ENCODE results near the gene BTNL9. TPM values are rescaled to one million over a fixed set of nuclear protein-coding genes. Genes with fewer than 3 reads are reported as not detected.

Gene BTNL9
- total RNA-seq, 2 donors from 2014 or later, result 1.8 TPM; not detected in 1

GRCh38 chr5:181059297-181060230, 19.5 kb downstream of the BTNL9 start:
- Mint-ChIP-seq H3K27ac (no peak overlapping the region), H3K4me3 (no peak overlapping the region), H3K4me1 (peaks cover 3% of the 10 kb centered on the region), H3K36me3 (ENCODE audit: low read depth) (peaks cover 3% of the 10 kb centered on the region), H3K27me3 (peaks cover 90% of the 10 kb centered on the region)
- DNase-seq (no peak), ATAC-seq (no peak)
- no peaks in the 10 kb centered on the region for H3K9me3 ChIP-seq (ENCODE audit: control insufficient read depth, low read length, poor library complexity, severe bottlenecking)

- no peak overlapping the region for H3K27ac Mint-ChIP-seq
Observed at GRCh38 chr5:181060231-181060590, 20.1 kb downstream of the BTNL9 start.

DNA sequence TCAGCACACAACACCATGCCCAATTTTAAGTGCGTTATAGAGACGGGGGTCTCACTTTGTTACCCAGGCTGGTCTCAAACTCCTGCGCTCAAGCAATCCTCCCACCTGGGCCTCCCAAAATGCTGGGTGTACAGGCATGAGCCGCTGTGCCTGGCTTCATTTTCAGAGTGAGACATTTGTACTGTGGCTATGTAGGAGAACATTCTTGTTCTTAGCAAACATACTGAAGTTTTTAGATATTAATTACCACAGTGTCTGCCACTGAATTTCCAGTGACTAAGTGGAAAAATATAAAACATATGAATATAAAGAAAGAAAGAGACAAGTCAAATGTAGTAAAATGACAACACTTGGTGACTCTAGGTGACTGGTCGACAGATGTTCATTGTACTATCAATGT, 20.9 kb downstream of the BTNL9 start:
- H3K27me3 Mint-ChIP-seq, result peaks cover 90% of the 10 kb centered on the region
- H3K9me3 ChIP-seq (ENCODE audit: control insufficient read depth, low read length, poor library complexity, severe bottlenecking), result no peaks in the 10 kb centered on the region
- ATAC-seq (no peak), DNase-seq (no peak)
- no peak overlapping the region for H3K27ac Mint-ChIP-seq
- no peak overlapping the region for H3K4me3 Mint-ChIP-seq
- H3K4me1 Mint-ChIP-seq, result peaks cover under 1% of the 10 kb centered on the region
- H3K36me3 Mint-ChIP-seq (ENCODE audit: low read depth), result peaks cover 3% of the 10 kb centered on the region

More at GRCh38 chr5:181060231-181060590, 20.1 kb downstream of the BTNL9 start:
- Mint-ChIP-seq H3K27me3 (peaks cover 90% of the 10 kb centered on the region), H3K36me3 (ENCODE audit: low read depth) (peaks cover 3% of the 10 kb centered on the region), H3K4me1 (peaks cover 3% of the 10 kb centered on the region), H3K4me3 (no peak overlapping the region)
- DNase-seq, result no peak
- no peak for ATAC-seq
- H3K9me3 ChIP-seq (ENCODE audit: control insufficient read depth, low read length, poor library complexity, severe bottlenecking), result no peaks in the 10 kb centered on the region

GRCh38 chr5:181061645-181062044, 21.6 kb downstream of the BTNL9 start:
- peaks cover 90% of the 10 kb centered on the region for H3K27me3 Mint-ChIP-seq
- ATAC-seq, result no peak
- H3K4me3 Mint-ChIP-seq, result no peak overlapping the region
- H3K9me3 ChIP-seq (ENCODE audit: control insufficient read depth, low read length, poor library complexity, severe bottlenecking), result no peaks in the 10 kb centered on the region
- H3K27ac Mint-ChIP-seq, result no peak overlapping the region
- no peak for DNase-seq
- no peaks in the 10 kb centered on the region for H3K4me1 Mint-ChIP-seq
- H3K36me3 Mint-ChIP-seq (ENCODE audit: low read depth), result peaks cover 3% of the 10 kb centered on the region

DNA sequence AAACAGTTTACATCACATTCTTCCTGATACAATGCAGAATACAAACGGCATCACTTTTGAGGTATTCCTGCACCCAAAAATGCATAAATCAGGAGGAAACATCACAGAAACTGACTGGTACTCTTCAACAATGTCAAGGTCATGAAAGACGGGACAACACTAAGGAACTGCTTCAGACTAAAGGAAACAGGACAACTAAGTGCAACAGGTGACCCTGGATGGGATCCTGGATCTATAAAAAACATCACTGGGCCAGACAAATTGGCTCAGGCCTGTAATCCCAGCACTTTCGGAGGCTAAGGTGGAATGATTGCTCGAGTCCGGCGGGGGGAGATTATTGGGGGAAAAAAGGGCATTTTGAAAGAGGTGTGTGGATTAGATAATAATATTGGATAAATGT, 22.6 kb downstream of the BTNL9 start:
- Mint-ChIP-seq H3K4me3 (no peak overlapping the region), H3K4me1 (no peaks in the 10 kb centered on the region), H3K27me3 (peaks cover 86% of the 10 kb centered on the region), H3K36me3 (ENCODE audit: low read depth) (peaks cover 3% of the 10 kb centered on the region), H3K27ac (no peak overlapping the region)
- DNase-seq (no peak), ATAC-seq (no peak)
- H3K9me3 ChIP-seq (ENCODE audit: control insufficient read depth, low read length, poor library complexity, severe bottlenecking), result no peaks in the 10 kb centered on the region

- ATAC-seq, result no peak
- peaks cover 86% of the 10 kb centered on the region for H3K27me3 Mint-ChIP-seq
- H3K4me3 Mint-ChIP-seq, result no peak overlapping the region
- H3K36me3 Mint-ChIP-seq (ENCODE audit: low read depth), result peaks cover 3% of the 10 kb centered on the region
- H3K27ac Mint-ChIP-seq, result no peak overlapping the region
- no peaks in the 10 kb centered on the region for H3K9me3 ChIP-seq (ENCODE audit: control insufficient read depth, low read length, poor library complexity, severe bottlenecking)
- H3K4me1 Mint-ChIP-seq, result no peaks in the 10 kb centered on the region
- DNase-seq, result no peak
Observed at GRCh38 chr5:181063514-181063913, 23.4 kb downstream of the BTNL9 start.

DNA sequence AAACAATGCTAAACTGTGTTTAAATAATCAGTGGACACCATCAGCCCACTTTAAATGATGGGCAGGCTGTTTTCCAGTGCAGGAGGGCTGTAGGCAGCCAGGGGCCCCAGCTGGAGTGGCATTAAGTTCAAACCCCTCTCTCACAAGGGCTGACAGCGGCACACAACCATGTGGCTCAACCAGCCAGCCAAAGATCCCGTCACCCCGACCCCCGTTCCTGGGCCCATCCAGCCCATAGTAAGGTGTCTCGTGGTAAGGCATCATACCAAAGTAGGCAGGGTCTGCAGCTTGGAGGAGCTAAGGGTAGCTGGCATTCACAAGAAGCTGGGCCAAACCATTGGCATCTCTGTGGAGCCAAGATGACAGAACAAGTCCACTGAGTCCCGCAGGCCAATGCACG, 24.9 kb downstream of the BTNL9 start:
- peaks cover under 1% of the 10 kb centered on the region for H3K4me1 Mint-ChIP-seq
- H3K36me3 Mint-ChIP-seq (ENCODE audit: low read depth), result no peaks in the 10 kb centered on the region
- peaks cover 91% of the 10 kb centered on the region for H3K27me3 Mint-ChIP-seq
- ATAC-seq (no peak), DNase-seq (no peak)
- H3K9me3 ChIP-seq (ENCODE audit: control insufficient read depth, low read length, poor library complexity, severe bottlenecking), result no peaks in the 10 kb centered on the region
- H3K4me3 Mint-ChIP-seq, result no peak overlapping the region
- no peak overlapping the region for H3K27ac Mint-ChIP-seq

DNA sequence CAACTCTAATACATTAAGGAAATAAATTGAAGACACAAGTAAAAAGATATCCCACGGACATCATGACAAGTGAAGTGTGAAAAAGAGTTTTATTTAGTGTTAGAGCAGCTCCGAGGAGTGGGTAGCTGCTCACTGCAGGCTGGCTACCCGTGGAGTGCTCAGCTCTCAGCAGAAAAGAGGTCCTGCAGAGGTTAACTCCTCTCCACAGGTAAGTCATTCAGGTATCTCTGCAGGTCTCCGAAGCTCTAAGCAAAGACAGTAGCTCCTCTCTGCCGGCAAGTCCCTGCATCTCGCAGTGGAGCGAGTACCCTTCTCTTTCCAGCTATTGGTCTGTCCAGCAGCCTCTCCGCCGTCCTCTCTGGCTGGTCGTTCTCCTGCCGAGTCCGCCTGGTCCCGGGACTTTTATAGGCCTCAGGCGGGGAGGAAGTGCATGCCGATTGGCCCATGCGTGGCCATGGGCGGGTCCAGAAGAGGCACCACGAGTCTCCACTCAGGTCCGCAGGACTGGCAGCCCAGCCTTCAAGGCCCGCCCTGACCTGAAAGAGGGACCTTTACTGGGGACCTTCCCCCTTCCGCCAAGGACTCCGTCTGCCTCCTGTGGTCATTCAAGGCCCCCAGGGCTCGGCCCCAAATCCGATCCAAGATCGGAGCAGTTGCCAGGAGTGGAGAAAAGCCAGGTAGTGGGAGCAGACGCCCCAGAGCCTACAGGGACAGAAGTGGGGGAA, 29.9 kb downstream of the BTNL9 start:
- no peaks in the 10 kb centered on the region for H3K9me3 ChIP-seq (ENCODE audit: control insufficient read depth, low read length, poor library complexity, severe bottlenecking)
- Mint-ChIP-seq H3K4me3 (no peak overlapping the region), H3K4me1 (peaks cover 3% of the 10 kb centered on the region), H3K27me3 (peaks cover 71% of the 10 kb centered on the region), H3K36me3 (ENCODE audit: low read depth) (peaks cover 2% of the 10 kb centered on the region), H3K27ac (no peak overlapping the region)
- ATAC-seq (no peak), DNase-seq (no peak)

DNA sequence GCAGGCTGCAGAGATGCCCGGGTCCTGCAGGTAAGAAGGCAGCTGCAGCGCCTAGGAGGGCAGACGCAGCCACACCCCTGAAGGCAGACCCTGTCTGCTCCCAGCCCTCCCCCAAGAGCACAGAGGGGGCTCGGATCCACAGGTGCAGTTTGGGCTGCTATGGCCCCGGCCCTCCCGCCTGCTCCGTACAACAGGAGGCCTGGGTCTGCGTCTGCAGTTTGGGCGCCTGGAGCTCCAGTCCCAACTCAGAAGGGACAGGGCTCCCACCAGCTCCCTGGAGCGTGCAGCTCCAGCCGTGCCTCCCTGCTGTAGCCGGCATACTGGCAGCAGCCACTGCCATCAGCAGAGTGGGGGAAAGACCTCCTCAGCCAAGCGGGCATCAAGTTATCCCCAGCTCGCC, 30.5 kb downstream of the BTNL9 start:
- H3K27ac Mint-ChIP-seq, result no peak overlapping the region
- H3K27me3 Mint-ChIP-seq, result peaks cover 67% of the 10 kb centered on the region
- no peaks in the 10 kb centered on the region for H3K9me3 ChIP-seq (ENCODE audit: control insufficient read depth, low read length, poor library complexity, severe bottlenecking)
- peaks cover 3% of the 10 kb centered on the region for H3K4me1 Mint-ChIP-seq
- DNase-seq (no peak), ATAC-seq (no peak)
- peaks cover 2% of the 10 kb centered on the region for H3K36me3 Mint-ChIP-seq (ENCODE audit: low read depth)
- no peak overlapping the region for H3K4me3 Mint-ChIP-seq

DNA sequence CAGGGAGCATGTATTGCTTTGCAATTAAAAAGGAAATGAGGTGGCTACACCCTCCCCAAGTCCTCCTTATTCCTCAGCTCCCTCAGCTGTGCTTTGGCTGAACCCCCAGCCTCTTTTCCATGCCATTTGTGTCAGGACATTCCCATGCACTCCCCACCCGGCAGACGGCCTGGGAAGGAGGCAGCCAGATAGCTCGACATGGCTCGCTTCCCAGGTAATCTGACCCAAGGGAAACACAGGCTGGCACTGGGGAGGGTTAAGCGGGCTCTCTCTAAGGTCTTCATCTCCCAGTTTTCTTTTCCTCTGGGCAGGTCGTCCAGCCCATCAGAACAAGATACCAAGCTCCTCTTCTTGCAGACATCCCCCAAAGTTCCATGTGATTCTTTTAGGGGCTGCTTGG, 31.2 kb downstream of the BTNL9 start:
- no peaks in the 10 kb centered on the region for H3K9me3 ChIP-seq (ENCODE audit: control insufficient read depth, low read length, poor library complexity, severe bottlenecking)
- ATAC-seq, result no peak
- DNase-seq, result no peak
- H3K36me3 Mint-ChIP-seq (ENCODE audit: low read depth), result peaks cover 2% of the 10 kb centered on the region
- peaks cover 3% of the 10 kb centered on the region for H3K4me1 Mint-ChIP-seq
- H3K4me3 Mint-ChIP-seq, result no peak overlapping the region
- H3K27ac Mint-ChIP-seq, result no peak overlapping the region
- H3K27me3 Mint-ChIP-seq, result peaks cover 60% of the 10 kb centered on the region

DNA sequence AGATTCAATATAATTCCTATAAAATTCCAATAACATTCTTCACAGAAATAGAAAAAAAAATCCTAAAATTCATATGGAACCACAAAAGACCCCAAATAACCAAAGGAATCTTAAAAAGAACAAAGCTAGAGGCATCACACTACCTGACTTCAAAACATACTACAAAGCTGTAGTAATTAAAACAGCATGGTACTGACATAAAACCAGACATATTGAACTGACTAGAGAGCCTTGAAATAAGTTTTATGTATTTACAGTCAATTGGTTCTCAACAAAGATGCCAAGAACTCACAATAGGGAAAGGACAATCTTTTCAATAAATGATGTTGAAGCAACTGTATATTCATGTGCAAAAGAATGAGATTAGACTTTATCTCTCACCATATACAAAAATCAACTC, 36.9 kb downstream of the BTNL9 start:
- peaks cover 51% of the 10 kb centered on the region for H3K27me3 Mint-ChIP-seq
- H3K4me3 Mint-ChIP-seq, result no peak overlapping the region
- ATAC-seq, result no peak
- no peaks in the 10 kb centered on the region for H3K4me1 Mint-ChIP-seq
- peaks cover 2% of the 10 kb centered on the region for H3K36me3 Mint-ChIP-seq (ENCODE audit: low read depth)
- DNase-seq, result no peak
- H3K9me3 ChIP-seq (ENCODE audit: control insufficient read depth, low read length, poor library complexity, severe bottlenecking), result no peaks in the 10 kb centered on the region
- no peak overlapping the region for H3K27ac Mint-ChIP-seq

- peaks cover 88% of the 10 kb centered on the region for H3K27me3 Mint-ChIP-seq
- H3K9me3 ChIP-seq (ENCODE audit: control insufficient read depth, low read length, poor library complexity, severe bottlenecking), result no peaks in the 10 kb centered on the region
- no peak overlapping the region for H3K4me3 Mint-ChIP-seq
- no peak for DNase-seq
- H3K4me1 Mint-ChIP-seq, result peaks cover 2% of the 10 kb centered on the region
- no peak overlapping the region for H3K27ac Mint-ChIP-seq
- H3K36me3 Mint-ChIP-seq (ENCODE audit: low read depth), result no peaks in the 10 kb centered on the region
- no peak for ATAC-seq
Observed at GRCh38 chr5:181081989-181082388, 41.9 kb downstream of the BTNL9 start.

DNA sequence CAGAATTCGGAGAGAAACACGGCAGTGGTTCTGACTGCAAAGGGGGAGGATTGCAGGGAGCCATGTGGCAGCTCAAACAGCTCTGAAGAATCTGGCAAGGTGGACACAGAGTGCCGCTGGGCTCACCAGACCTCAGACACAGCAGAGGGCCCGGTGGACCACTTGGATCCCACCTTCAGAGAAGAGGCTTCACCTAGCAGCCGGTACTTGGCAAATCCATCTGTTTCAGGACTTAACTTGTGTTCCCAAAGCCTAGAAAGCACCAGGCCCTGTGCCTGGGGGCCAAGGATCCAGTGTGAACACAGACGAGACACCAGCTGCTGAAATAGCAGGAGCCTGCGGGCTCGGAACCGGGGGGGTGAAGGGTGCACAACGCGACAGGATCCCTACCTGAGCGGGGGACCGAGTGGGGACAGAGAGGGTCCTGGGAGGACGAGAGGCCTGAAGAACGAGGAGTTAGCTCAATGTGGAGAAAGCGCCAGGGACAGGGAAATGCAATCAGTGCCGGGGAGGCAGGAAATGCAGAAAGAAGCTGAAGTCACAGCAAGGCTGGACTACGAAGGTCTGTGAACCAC, 44.6 kb downstream of the BTNL9 start:
- Mint-ChIP-seq H3K27ac (no peak overlapping the region), H3K27me3 (peaks cover 86% of the 10 kb centered on the region), H3K4me1 (peaks cover 2% of the 10 kb centered on the region), H3K4me3 (no peak overlapping the region), H3K36me3 (ENCODE audit: low read depth) (no peaks in the 10 kb centered on the region)
- no peak for ATAC-seq
- H3K9me3 ChIP-seq (ENCODE audit: control insufficient read depth, low read length, poor library complexity, severe bottlenecking), result no peaks in the 10 kb centered on the region
- no peak for DNase-seq
